ENCODE measurements around the gene LHX3.

The LHX3 gene

GRCh38 chr9:136252281-136252680 is 47.4 kb upstream of the LHX3 start:
- Histone ChIP-seq H2AFZ (ENCODE audit: low read length) (no peak overlapping the region), H3K4me3 (ENCODE audit: low read length) (no peak overlapping the region), H3K9me3 (replicated peaks; ENCODE audit: insufficient read depth, low read length) (no peaks in the 10 kb centered on the region), H3K27me3 (replicated peaks; ENCODE audit: insufficient read depth, low read length) (peaks cover 92% of the 10 kb centered on the region), H4K20me1 (ENCODE audit: insufficient read depth, low read length) (no peaks in the 10 kb centered on the region), H3K79me2 (ENCODE audit: low read length) (no peaks in the 10 kb centered on the region), H3K9me2 (replicated peaks; ENCODE audit: insufficient read depth, low read length) (no peaks in the 10 kb centered on the region), H3K4me2 (ENCODE audit: low read depth, low read length) (no peak overlapping the region), H3F3A (ENCODE audit: insufficient read depth, low read length) (no peaks in the 10 kb centered on the region), H3K4me1 (ENCODE audit: low read length) (no peaks in the 10 kb centered on the region), H3K27ac (ENCODE audit: low read length) (no peak overlapping the region), H3K36me3 (replicated peaks; ENCODE audit: insufficient read depth, low read length) (no peaks in the 10 kb centered on the region), H3K9ac (ENCODE audit: low read length) (no peak overlapping the region)
- no peak for TF ChIP-seq EZH2 (optimal IDR thresholded peaks at IDR 0.05; ENCODE audit: low read depth, low read length)
- no peak for TF ChIP-seq EZH2phosphoT487 (IDR thresholded peaks at IDR 0.05; ENCODE audit: low read length)
- TF ChIP-seq CTCF (IDR thresholded peaks at IDR 0.05; ENCODE audit: low read length): no peak
- DNase-seq: no peak

- Histone ChIP-seq H3K27ac (ENCODE audit: low read length) (no peak overlapping the region), H3K4me3 (ENCODE audit: low read length) (no peak overlapping the region), H4K20me1 (ENCODE audit: insufficient read depth, low read length) (no peaks in the 10 kb centered on the region), H3K4me2 (ENCODE audit: low read depth, low read length) (no peak overlapping the region), H3K4me1 (ENCODE audit: low read length) (no peaks in the 10 kb centered on the region), H3K9ac (ENCODE audit: low read length) (no peak overlapping the region), H2AFZ (ENCODE audit: low read length) (no peak overlapping the region), H3K36me3 (replicated peaks; ENCODE audit: insufficient read depth, low read length) (no peaks in the 10 kb centered on the region), H3K9me3 (replicated peaks; ENCODE audit: insufficient read depth, low read length) (no peaks in the 10 kb centered on the region), H3K9me2 (replicated peaks; ENCODE audit: insufficient read depth, low read length) (no peaks in the 10 kb centered on the region), H3K79me2 (ENCODE audit: low read length) (no peaks in the 10 kb centered on the region), H3K27me3 (replicated peaks; ENCODE audit: insufficient read depth, low read length) (peaks cover 94% of the 10 kb centered on the region), H3F3A (ENCODE audit: insufficient read depth, low read length) (no peaks in the 10 kb centered on the region)
- TF ChIP-seq CTCF (IDR thresholded peaks at IDR 0.05; ENCODE audit: low read length): no peak
- no peak for TF ChIP-seq EZH2phosphoT487 (IDR thresholded peaks at IDR 0.05; ENCODE audit: low read length)
- TF ChIP-seq EZH2 (optimal IDR thresholded peaks at IDR 0.05; ENCODE audit: low read depth, low read length): no peak
- DNase-seq: no peak
These were observed 46.6 kb upstream of the LHX3 start for GRCh38 chr9:136251264-136252115.

DNA sequence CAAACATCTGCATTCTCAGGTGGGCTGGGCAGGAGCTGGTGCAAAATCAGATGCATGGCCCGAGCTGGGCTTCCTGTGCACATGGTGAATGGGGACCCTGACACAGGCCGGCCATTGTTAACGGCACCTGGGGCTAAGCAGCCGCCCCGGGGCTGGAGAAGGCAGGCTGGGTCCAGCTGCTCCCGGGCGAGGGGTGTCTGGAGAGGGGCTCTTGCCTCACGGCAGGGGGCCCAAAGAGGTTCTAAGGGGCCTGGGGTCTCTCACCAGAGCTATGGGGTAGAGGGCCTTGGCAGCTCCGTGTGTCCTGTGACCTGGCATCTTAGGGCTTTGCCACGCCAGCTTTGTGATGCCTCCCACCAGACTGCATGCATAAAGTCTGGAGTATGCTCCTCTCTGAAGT is 45.7 kb upstream of the LHX3 start:
- Histone ChIP-seq H3K4me3 (ENCODE audit: low read length) (no peak overlapping the region), H4K20me1 (ENCODE audit: insufficient read depth, low read length) (no peaks in the 10 kb centered on the region), H3F3A (ENCODE audit: insufficient read depth, low read length) (no peaks in the 10 kb centered on the region), H3K9me2 (replicated peaks; ENCODE audit: insufficient read depth, low read length) (no peaks in the 10 kb centered on the region), H3K4me2 (ENCODE audit: low read depth, low read length) (no peak overlapping the region), H3K9me3 (replicated peaks; ENCODE audit: insufficient read depth, low read length) (no peaks in the 10 kb centered on the region), H3K79me2 (ENCODE audit: low read length) (no peaks in the 10 kb centered on the region), H3K27me3 (replicated peaks; ENCODE audit: insufficient read depth, low read length) (peaks cover 90% of the 10 kb centered on the region), H3K9ac (ENCODE audit: low read length) (no peak overlapping the region), H3K4me1 (ENCODE audit: low read length) (no peaks in the 10 kb centered on the region), H2AFZ (ENCODE audit: low read length) (no peak overlapping the region), H3K27ac (ENCODE audit: low read length) (no peak overlapping the region), H3K36me3 (replicated peaks; ENCODE audit: insufficient read depth, low read length) (no peaks in the 10 kb centered on the region)
- no peak for TF ChIP-seq EZH2 (optimal IDR thresholded peaks at IDR 0.05; ENCODE audit: low read depth, low read length)
- TF ChIP-seq CTCF (IDR thresholded peaks at IDR 0.05; ENCODE audit: low read length): no peak
- TF ChIP-seq EZH2phosphoT487 (IDR thresholded peaks at IDR 0.05; ENCODE audit: low read length): no peak
- no peak for DNase-seq
